NCI-H2029 (cell line): ENCODE data around the gene C1QL1.

Experiments
- DNase-seq: peaks from one replicate; lab custom pipeline; 2025; lab: John Stamatoyannopoulos, UW

C1QL1 gene

GRCh38 chr17:44988044-44988942 lies 20.2 kb upstream of the C1QL1 start:
- no peak for DNase-seq

GRCh38 chr17:44983563-44983962 lies 15.5 kb upstream of the C1QL1 start:
- DNase-seq: no peak

DNA sequence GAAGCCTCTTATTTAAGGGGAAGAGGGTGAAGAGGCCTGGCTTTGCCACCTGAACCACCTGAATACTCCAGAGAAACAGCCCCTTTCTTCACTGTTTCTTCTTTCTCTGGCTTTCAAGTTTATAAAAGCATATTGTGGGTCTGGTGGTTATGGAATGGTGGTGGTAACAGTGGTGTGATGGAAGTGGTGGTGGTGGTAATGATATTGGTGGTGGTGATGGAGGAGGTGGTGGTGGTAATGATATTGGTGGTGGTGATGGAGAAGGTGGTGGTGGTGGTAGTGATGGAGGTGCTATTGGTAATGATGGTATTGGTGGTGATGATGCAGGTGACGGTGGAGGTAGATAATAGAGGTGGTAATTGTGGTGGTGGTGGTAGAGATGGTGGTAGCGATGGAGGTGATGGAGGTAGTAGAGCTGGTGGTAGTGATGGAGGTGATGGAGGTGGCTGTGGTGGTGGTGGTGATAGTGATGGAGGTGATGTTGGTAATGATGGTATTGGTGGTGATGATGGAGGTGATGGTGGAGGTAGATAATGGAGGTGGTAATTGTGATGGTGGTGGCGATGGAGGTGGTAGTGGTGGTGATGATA lies 14.1 kb upstream of the C1QL1 start:
- no peak for DNase-seq

DNA sequence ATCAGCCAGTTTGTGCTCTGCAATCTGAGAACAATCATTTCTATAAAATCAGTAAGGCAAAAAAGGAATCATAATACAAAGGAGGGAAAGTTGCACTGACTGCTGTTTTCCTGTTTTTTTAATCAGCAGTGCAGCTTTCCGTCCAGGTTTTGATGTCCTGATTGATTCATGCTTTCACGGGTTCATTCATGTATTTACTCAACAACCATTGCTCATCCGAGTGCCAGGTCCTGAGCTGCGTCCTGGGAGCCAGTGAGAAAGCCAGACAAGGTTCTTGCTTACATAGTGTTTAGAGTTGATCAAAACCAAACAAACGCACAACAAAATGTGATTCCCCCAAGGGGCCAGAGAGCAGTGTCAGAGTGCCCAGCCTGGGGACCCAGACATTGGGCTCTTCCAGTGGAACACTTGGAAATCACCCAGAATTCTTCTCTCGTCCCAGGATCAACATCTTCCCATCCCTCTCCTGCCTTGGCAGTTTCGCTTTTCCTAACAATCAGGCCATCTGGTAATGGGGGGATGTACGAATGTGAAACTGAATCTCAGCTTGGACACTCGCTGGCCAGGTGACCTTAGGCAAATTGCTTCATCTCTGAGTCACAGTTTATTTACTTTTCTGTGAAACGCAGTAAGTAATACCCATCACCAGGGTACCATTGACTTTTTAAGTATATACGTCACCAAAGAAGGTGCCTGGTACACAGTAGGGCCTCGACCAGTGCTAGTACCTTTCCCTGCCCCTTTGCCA lies 13.3 kb upstream of the C1QL1 start:
- DNase-seq: no peak

- DNase-seq: no peak
These were observed 11.4 kb upstream of the C1QL1 start for GRCh38 chr17:44979426-44979995.

DNA sequence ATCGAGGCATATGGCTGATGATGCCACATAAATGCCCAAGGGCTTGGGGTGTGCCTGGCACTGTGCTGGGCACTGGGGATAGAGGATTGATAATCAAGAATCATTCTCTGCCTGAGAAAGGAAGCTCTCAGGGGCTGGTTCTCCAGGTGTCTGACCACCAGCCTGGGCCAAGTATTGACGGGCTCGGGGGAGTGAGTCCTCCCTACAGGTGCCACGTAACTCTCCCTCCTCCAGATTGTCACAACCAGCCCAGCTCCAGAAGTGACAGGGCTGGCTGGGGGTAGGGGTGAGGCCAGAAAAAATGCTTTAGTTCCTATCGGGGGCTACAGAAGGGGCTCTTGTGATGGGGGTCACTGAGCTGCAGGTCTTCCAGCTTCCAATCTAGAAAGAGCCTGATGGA lies 10.7 kb upstream of the C1QL1 start:
- DNase-seq: no peak

DNA sequence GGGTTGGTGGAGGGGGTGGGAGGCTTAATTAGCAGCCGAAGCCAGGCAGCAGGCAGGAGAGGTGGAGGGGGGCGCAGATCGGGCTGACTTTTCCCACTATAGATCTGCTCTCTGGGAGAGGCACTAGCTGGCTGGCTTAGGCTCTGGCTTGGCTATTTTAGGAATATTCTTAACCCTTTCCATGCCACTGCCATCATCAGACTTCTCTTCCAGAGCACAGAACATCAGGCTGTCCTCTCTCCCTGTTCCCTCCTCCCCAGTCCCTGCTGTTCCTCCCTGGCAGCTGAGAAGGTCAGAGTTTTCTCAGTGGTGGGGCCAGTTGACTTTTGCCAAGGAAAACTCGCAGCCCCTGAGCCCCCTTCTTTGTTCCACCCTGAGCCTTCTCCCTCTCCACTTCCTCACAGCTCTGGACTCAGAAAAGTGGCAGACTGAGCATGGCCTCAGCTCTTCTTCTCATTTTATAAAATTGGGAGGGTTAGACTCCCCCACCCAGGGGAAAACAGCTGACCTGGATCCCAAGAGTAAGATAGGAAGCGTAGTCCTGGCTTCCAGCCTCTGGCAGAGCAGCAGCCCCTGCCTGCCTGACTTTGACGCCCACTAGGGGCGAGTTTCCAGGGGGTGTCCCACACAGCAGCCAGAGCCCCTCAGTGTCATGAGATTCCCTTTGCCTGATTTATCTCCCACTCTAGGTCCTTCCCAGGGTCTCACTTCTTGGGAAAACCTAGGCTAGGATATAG lies 9.9 kb upstream of the C1QL1 start:
- DNase-seq: no peak

DNA sequence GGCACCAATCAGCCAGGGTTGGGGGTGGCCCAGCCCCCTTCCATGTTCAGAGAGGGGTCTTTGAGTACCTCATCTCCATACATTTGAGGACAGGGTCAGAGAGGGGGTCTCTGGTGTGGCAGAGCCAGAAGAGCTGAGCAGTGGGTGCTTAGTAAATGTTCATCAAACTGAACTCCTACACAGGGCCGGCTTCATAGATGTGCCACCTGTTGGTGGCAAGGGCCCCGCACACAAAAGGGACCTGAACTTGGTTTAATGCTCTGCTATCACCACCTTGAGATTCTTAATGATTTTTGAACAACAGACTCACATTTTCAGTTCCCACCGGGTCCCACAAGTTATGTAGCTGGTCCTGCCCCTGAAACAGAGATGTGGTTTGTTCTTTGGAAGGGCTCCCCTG lies 9.0 kb upstream of the C1QL1 start:
- DNase-seq: no peak

GRCh38 chr17:44976206-44976605 lies 8.1 kb upstream of the C1QL1 start:
- no peak for DNase-seq

DNA sequence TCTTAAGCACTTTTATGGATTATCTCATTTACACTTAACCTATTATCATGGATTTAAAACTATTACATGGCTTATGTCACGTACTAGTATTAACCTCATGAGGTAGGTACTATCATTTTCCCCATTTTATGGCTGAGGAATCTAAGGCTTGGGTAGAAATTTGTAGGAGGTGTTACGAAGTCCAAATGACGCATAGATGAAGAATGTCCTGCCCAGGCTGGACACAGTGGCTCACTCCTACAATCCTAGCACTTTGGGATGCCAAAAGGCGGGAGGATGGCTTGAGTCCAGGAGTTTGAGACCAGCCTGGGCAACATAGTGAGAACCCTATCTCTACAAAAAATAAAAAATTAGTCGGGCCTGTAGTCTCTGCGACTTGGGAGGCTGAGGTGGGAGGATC lies 4.8 kb upstream of the C1QL1 start:
- no peak for DNase-seq

- no peak for DNase-seq
These were observed 3.8 kb upstream of the C1QL1 start for GRCh38 chr17:44971776-44972483.

DNA sequence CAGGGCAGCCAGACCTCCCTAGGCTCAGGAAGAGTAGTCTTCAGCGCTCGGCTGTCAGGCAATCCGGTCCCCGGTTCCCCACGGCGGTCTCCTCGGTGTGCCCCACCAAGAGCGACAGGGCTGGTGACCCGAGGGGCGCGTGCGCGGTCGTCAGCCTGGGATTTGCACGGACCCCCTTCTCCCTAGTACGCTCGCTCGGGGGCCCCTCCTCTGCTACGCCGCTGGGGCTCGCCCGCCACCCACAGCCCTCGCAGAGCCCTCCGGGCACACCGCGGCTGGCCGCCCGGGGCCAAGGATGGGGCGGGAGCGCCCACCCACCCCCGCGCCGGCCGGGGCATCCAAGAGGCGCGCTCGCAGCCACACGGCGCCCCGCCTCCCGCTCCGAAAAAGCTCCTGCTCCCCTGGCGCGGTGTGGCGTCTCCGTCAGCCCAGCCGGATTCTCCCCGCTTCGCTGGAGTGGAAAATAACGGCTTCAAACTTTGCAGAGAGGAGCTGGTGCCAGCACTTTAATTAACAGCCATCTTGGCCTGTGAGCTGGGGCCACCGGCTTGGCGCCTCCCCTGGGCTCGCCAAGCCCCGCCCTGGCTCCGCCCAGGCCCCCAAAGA lies 2.1 kb upstream of the C1QL1 start:
- no peak for DNase-seq

DNA sequence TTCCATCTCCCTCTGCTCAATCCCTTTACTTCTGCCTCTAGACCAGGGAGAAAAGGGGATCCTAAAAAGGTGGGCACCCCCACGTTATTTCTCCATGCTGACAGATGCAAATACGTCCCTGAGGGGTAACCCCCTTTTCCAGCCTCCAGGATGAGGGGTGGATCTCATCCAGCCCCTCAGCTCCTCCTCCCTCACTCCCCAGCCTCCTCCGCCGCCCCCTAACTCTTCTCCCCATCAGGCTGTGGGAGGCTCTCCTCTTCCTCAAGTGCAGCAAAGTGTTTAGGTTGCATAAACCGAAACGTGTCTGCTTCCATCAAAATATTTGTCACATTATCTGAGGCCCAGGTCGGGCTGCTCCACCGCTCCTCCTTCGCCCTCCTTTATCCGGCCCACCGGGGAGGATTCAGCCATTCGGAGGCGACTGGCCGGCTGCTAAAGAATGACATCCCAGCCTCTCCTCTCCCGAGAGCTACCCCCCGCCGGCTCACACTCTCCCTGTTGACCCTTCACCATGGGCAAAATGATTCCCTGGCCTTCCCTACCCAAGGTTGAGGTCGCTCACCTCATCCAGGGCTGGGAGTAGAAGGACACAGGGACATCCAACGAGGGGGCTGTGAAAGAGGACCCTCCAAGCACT lies 1.2 kb upstream of the C1QL1 start:
- DNase-seq: no peak

- no peak for DNase-seq
These were observed 237 bp downstream of the C1QL1 start for GRCh38 chr17:44967907-44968224.

GRCh38 chr17:44967026-44967906 lies 837 bp downstream of the C1QL1 start:
- DNase-seq: no peak

DNA sequence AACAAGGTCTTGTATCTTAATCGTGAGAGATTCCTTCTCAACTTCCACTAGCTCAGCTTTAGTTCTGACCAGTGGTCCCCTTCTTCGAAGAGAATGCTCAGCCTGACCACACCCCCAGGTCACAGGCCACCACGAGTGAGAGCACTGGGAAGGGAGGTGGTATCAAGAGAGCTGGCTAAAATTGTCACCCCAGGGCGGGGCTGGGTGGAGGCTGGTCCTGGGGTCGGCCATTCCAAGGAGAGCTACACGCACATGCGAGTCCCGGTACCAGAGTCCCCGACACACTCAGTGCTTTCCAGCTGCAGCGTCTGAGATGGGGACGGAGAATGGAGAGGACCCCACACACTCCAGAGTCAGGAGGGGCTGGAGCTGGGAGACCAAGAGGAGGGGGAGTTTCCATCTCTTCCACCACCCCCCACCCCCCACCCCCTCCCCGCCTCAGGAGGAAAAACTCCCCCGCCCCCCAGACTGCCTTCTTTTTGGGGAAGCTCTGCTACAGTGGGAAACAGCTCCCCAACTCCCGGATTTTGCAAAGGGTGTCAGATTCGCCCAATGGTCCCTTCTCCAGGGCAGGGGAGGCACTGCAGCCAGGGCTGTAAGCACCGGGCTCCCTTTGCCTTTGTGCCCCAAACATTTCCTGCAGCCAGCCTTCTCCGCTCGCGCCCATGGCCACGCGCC lies 1.6 kb downstream of the C1QL1 start:
- no peak for DNase-seq

- no peak for DNase-seq
These were observed 2.4 kb downstream of the C1QL1 start for GRCh38 chr17:44965481-44966234.

- no peak for DNase-seq
These were observed 6.2 kb downstream of the C1QL1 start for GRCh38 chr17:44961921-44962350.
